ENCODE results near the gene NABP2.

- no peak for TF ChIP-seq MYC (IDR thresholded peaks at IDR 0.05; ENCODE audit: low read depth, low read length)
- TF ChIP-seq POLR2A (IDR thresholded peaks at IDR 0.05; ENCODE audit: low read depth, low read length): no peak
Observed at GRCh38 chr12:56202838-56203237, 21.3 kb upstream of the NABP2 start.

Data from endothelial cell of umbilical vein (primary cell).